Peyer's patch (tissue), 4 donors: Measurements from ENCODE around the gene SPATA24.

Source experiments
- POLR2A ChIP-seq, 2 donors: fragments of 450-650 bp; IDR thresholded peaks; one replicate each; pipeline ENCODE4 v1.5.1; 2017; ENCODE audit warnings: antibody characterized with exemption in 2 of 2, mild to moderate bottlenecking in 2 of 2, moderate library complexity in 2 of 2
- TF ChIP-seq, protein P1 (sequence below), 6 experiments: fragments of 450-650 bp in 4 of 6; fragments of 200-600 bp in 2 of 6; sonication (generic) in 1 of 6; IDR thresholded peaks; one replicate each; pipeline ENCODE4 v1.5.1; 2017 to 2019; ENCODE audit warnings: antibody characterized with exemption in 6 of 6, mild to moderate bottlenecking in 3 of 6, moderate library complexity in 1 of 6

DNA sequence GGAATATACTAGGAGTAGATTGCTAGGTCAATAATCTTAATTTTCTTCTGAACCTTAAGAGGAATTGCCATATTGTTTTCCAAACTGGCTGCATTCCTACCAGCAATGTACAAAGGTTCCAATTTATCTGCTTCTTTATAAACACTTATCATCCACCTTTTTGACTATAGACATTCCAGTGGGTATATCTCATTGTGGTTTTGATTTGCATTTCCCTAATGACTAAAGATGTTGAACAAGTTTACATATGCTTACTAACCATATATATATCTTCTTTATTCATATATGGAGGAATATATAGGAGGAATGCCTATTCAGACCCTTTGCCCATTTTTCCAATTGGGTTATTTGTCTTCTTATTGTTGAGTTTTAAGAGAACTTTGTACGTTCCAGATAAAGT lies 27.8 kb upstream of the SPATA24 start:
- TF ChIP-seq, protein P1, sequence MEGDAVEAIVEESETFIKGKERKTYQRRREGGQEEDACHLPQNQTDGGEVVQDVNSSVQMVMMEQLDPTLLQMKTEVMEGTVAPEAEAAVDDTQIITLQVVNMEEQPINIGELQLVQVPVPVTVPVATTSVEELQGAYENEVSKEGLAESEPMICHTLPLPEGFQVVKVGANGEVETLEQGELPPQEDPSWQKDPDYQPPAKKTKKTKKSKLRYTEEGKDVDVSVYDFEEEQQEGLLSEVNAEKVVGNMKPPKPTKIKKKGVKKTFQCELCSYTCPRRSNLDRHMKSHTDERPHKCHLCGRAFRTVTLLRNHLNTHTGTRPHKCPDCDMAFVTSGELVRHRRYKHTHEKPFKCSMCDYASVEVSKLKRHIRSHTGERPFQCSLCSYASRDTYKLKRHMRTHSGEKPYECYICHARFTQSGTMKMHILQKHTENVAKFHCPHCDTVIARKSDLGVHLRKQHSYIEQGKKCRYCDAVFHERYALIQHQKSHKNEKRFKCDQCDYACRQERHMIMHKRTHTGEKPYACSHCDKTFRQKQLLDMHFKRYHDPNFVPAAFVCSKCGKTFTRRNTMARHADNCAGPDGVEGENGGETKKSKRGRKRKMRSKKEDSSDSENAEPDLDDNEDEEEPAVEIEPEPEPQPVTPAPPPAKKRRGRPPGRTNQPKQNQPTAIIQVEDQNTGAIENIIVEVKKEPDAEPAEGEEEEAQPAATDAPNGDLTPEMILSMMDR (IDR thresholded peaks at IDR 0.05) = no peak
- no peak for TF ChIP-seq POLR2A (IDR thresholded peaks at IDR 0.05)
